Measurements from ENCODE around the gene SMAGP.

Gene SMAGP

DNA sequence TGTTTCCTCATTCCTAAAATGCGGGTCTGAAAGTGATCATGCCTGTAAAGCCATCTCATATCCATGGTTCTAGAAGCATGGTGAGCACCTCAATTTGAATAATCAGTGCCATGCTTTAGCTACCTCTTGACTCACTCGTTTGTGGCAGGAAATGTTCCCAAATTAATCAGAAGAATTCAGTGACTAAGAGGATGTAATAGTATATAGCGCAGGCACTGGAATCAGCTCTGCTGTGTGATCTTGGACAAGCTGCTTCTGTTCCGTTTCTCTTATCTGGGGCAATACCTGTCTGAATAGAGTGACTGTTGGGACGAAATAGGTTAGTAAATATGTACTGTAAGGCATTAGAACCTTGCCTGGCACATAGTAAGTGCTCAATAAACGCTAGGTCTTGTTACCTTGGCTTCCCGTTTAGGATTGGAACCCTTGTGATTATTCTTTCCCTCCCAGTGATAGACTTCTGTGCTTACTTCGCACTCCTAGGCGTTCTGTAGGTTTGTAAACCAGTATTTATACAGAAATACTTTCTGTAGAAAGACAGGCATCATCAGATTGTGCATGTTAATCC lies 820 bp upstream of the SMAGP start:
- TF ChIP-seq, protein P1, sequence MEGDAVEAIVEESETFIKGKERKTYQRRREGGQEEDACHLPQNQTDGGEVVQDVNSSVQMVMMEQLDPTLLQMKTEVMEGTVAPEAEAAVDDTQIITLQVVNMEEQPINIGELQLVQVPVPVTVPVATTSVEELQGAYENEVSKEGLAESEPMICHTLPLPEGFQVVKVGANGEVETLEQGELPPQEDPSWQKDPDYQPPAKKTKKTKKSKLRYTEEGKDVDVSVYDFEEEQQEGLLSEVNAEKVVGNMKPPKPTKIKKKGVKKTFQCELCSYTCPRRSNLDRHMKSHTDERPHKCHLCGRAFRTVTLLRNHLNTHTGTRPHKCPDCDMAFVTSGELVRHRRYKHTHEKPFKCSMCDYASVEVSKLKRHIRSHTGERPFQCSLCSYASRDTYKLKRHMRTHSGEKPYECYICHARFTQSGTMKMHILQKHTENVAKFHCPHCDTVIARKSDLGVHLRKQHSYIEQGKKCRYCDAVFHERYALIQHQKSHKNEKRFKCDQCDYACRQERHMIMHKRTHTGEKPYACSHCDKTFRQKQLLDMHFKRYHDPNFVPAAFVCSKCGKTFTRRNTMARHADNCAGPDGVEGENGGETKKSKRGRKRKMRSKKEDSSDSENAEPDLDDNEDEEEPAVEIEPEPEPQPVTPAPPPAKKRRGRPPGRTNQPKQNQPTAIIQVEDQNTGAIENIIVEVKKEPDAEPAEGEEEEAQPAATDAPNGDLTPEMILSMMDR (IDR thresholded peaks at IDR 0.05): no peak
- Histone ChIP-seq H3K36me3 (ENCODE audit: control insufficient read depth, insufficient read depth, low read length) (no peaks in the 10 kb centered on the region), H3K9me3 (ENCODE audit: control insufficient read depth, low read length) (no peaks in the 10 kb centered on the region), H3K27ac (peak overlapping the region; percentile 34), H2AFZ (peak overlapping the region; percentile 93), H3K9ac (no peak overlapping the region), H3K27me3 (ENCODE audit: control insufficient read depth, insufficient read depth, low read length) (no peaks in the 10 kb centered on the region), H3K4me2 (ENCODE audit: low read length) (peak overlapping the region; percentile 79), H3K79me2 (no peaks in the 10 kb centered on the region), H3K4me1 (peaks cover 4% of the 10 kb centered on the region), H3K4me3 (ENCODE audit: low read depth, low read length) (peak overlapping the region; percentile 60)

DNA sequence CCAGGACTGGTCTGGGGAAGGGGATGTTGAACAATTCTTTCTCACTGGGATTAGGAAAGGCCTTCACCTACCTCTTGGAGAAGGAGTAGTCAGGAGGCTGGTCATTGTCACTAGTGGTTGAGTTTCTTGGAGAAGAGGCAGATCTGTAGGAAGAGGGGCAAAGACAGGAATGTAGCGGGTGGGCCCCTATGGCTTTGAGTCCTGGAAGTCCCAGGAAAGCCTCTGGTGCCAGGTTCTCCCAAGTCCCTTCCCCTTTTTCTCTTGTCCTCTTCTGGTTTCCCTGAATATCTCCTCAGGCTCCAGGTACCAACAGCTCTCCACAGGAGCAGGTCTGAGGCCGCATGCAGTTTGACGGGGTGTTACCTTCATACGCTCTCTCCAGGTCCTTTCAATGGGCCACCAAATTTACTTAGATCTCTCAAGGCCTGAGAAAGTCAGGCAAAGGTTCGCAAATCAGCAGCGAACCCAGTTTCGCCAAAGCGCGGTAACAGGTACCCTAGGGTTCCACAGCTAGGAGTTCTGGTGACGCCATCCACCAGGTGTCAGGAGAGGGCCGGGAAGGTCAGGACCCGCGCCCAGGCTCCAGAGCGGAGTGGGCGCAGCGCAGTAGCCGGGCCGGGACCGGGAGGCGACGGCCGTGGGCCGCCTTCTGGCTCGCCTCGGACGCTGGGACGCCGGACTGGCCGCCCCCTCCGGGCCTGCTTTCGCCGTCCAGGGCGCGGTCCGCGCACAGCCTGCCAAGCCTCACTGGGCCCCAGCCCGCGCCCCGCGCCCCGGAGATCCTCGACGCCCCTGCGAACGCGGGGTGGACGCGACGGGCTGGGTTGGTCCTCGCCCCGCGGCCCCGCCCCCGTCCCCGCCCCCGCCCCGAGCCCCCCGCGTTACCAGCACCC lies 795 bp downstream of the SMAGP start:
- no peaks in the 10 kb centered on the region for H3K79me2 ChIP-seq
- no peak overlapping the region for H3K9ac ChIP-seq
- no peaks in the 10 kb centered on the region for H3K9me3 ChIP-seq (ENCODE audit: control insufficient read depth, low read length)
- H3K27me3 ChIP-seq (ENCODE audit: control insufficient read depth, insufficient read depth, low read length): no peaks in the 10 kb centered on the region
- H3K4me1 ChIP-seq: peaks cover 4% of the 10 kb centered on the region
- TF ChIP-seq, protein P1 (IDR thresholded peaks at IDR 0.05): peak; percentile 43
- H3K4me2 ChIP-seq (ENCODE audit: low read length): peak overlapping the region; percentile 39
- H3K36me3 ChIP-seq (ENCODE audit: control insufficient read depth, insufficient read depth, low read length): no peaks in the 10 kb centered on the region
- peak overlapping the region; percentile 1 for H3K27ac ChIP-seq
- H2AFZ ChIP-seq: peak overlapping the region; percentile 93
- peak overlapping the region; percentile 60 for H3K4me3 ChIP-seq (ENCODE audit: low read depth, low read length)

DNA sequence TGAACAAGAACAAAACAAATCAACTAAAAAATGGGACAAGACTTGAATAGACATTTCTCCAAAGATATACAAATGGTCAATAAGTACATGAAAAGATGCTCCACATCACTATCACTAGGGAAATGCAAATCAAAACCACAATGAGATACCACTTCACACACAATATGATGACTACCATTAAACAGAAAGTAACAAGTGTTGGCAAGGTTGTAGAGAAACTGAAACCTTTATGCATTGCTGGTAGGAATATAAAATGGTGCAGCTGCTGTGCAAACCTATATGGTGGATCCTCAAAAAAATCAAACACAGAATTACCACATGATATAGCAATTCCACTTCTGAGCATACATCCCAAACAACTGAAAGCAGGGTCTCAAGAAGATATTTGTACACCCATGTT lies 5.2 kb downstream of the SMAGP start:
- Histone ChIP-seq H3K9ac (no peak overlapping the region), H2AFZ (no peak overlapping the region), H3K4me3 (ENCODE audit: low read depth, low read length) (no peak overlapping the region), H3K9me3 (ENCODE audit: control insufficient read depth, low read length) (no peaks in the 10 kb centered on the region), H3K27ac (no peak overlapping the region), H3K36me3 (ENCODE audit: control insufficient read depth, insufficient read depth, low read length) (no peaks in the 10 kb centered on the region), H3K27me3 (ENCODE audit: control insufficient read depth, insufficient read depth, low read length) (no peaks in the 10 kb centered on the region), H3K79me2 (no peaks in the 10 kb centered on the region), H3K4me1 (peaks cover 2% of the 10 kb centered on the region), H3K4me2 (ENCODE audit: low read length) (no peak overlapping the region)
- TF ChIP-seq, protein P1 (IDR thresholded peaks at IDR 0.05): no peak

- H3K9me3 ChIP-seq (ENCODE audit: control insufficient read depth, low read length): no peaks in the 10 kb centered on the region
- H2AFZ ChIP-seq: no peak overlapping the region
- H3K27me3 ChIP-seq (ENCODE audit: control insufficient read depth, insufficient read depth, low read length): no peaks in the 10 kb centered on the region
- H3K9ac ChIP-seq: no peak overlapping the region
- H3K36me3 ChIP-seq (ENCODE audit: control insufficient read depth, insufficient read depth, low read length): no peaks in the 10 kb centered on the region
- peaks cover 2% of the 10 kb centered on the region for H3K4me1 ChIP-seq
- H3K79me2 ChIP-seq: no peaks in the 10 kb centered on the region
- H3K4me3 ChIP-seq (ENCODE audit: low read depth, low read length): no peak overlapping the region
- H3K27ac ChIP-seq: no peak overlapping the region
- H3K4me2 ChIP-seq (ENCODE audit: low read length): no peak overlapping the region
- TF ChIP-seq, protein P1 (IDR thresholded peaks at IDR 0.05): no peak
These were observed 5.9 kb downstream of the SMAGP start for GRCh38 chr12:51264297-51264696.

All from parathyroid adenoma (tissue), 2 donors.